ENCODE data around the gene RPRD1B.
A peak's percentile ranks its signal among the peaks of the same experiment; 100 is the strongest.

The RPRD1B gene

GRCh38 chr20:38043512-38044300 is 10.2 kb downstream of the RPRD1B start:
- no peak for DNase-seq

GRCh38 chr20:38044685-38045084 is 11.1 kb downstream of the RPRD1B start:
- DNase-seq, result no peak

GRCh38 chr20:38046572-38046971 is 13.0 kb downstream of the RPRD1B start:
- no peak for DNase-seq

GRCh38 chr20:38049800-38050199 is 16.3 kb downstream of the RPRD1B start:
- no peak for DNase-seq

GRCh38 chr20:38050686-38051085 is 17.1 kb downstream of the RPRD1B start:
- DNase-seq, result no peak

- DNase-seq, result no peak
Observed at GRCh38 chr20:38052870-38053269, 19.3 kb downstream of the RPRD1B start.

- no peak for DNase-seq
Observed at GRCh38 chr20:38054647-38055046, 21.1 kb downstream of the RPRD1B start.

GRCh38 chr20:38055294-38055693 is 21.7 kb downstream of the RPRD1B start:
- DNase-seq, result no peak

GRCh38 chr20:38055848-38056247 is 22.3 kb downstream of the RPRD1B start:
- no peak for DNase-seq

GRCh38 chr20:38057351-38057972 is 23.9 kb downstream of the RPRD1B start:
- DNase-seq, result peak; percentile 80

GRCh38 chr20:38059832-38060231 is 26.3 kb downstream of the RPRD1B start:
- DNase-seq, result no peak

- no peak for DNase-seq
Observed at GRCh38 chr20:38060536-38060935, 27.0 kb downstream of the RPRD1B start.

GRCh38 chr20:38061109-38061508 is 27.6 kb downstream of the RPRD1B start:
- DNase-seq, result no peak

- DNase-seq, result no peak
Observed at GRCh38 chr20:38062890-38063289, 29.3 kb downstream of the RPRD1B start.

- no peak for DNase-seq
Observed at GRCh38 chr20:38063911-38064530, 30.5 kb downstream of the RPRD1B start.

GRCh38 chr20:38065764-38066375 is 32.3 kb downstream of the RPRD1B start:
- no peak for DNase-seq

- DNase-seq, result no peak
Observed at GRCh38 chr20:38066969-38067716, 33.6 kb downstream of the RPRD1B start.

- no peak for DNase-seq
Observed at GRCh38 chr20:38067717-38068365, 34.3 kb downstream of the RPRD1B start.

- no peak for DNase-seq
Observed at GRCh38 chr20:38072898-38073297, 39.4 kb downstream of the RPRD1B start.

GRCh38 chr20:38073307-38074071 is 39.9 kb downstream of the RPRD1B start:
- no peak for DNase-seq

- no peak for DNase-seq
Observed at GRCh38 chr20:38075161-38075998, 41.8 kb downstream of the RPRD1B start.
